HG02973 (cell line): Measurements from ENCODE around the gene SMIM13.

ENCODE experiments used
- ATAC-seq: cut with Tn5 transposase; IDR thresholded peaks from one replicate; pipeline ENCODE4 v1.9.1; 2021; ENCODE audit warnings: moderate library complexity; ENCODE audit not compliant: unreplicated experiment

SMIM13 gene

DNA sequence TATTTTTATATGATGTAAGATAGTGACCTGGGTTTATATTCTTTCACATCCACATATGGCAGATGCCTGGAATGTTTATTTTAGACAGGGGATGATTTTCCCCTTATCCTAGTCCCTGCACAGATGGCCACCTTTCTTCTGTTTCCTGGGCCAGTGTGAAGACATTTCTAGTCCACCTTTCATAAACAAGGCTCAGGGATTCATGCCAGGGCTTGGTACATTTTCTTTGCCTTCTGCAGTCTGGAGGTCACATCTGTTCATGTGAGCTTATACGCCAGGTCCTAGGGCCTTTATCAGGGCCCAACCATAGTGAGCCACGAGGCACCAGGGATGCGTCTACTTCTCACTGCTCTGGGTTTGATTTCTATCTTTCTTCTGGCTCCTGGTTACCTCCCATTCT lies 55.9 kb downstream of the SMIM13 start:
- ATAC-seq: no peak

DNA sequence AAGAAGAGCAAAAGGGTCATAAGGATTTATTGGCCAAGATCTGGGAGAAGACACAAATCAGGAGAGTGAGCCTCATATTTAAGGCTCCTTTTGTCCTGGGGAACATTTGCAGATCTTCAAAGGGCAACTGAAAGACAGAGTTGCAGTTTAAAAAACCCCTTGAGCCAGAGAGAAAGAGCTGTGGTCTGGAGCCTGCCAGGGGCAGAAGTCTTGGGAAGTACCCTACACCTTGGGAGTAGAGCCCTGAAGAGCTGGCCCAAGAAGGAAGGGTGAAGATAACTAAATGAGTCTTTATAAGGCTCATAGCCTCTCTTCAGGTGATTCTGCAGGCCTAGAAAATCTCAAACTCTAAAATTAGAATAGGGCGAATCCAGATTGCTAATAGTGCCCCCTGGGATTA lies 57.9 kb downstream of the SMIM13 start:
- ATAC-seq: no peak

- no peak for ATAC-seq
These were observed 58.9 kb downstream of the SMIM13 start for GRCh38 chr6:11152581-11152980.

DNA sequence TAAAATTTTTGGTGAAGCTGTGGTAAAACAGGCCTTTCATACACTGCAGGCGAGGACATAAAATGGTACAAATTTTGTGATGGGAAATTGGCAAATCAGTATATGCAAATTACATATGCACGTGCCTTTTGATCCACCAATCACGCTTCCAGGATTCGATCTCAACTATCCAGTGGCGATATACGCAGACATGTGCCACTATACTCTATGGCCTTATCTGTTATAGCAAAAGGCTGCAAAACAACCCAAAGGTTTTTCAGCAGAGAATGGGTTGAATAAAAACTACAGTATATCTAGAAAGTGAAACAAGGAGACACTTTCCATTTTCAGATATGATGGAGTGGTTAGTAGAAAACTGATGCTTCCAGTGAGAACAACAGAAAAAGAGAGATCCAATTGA lies 59.8 kb downstream of the SMIM13 start:
- no peak for ATAC-seq

DNA sequence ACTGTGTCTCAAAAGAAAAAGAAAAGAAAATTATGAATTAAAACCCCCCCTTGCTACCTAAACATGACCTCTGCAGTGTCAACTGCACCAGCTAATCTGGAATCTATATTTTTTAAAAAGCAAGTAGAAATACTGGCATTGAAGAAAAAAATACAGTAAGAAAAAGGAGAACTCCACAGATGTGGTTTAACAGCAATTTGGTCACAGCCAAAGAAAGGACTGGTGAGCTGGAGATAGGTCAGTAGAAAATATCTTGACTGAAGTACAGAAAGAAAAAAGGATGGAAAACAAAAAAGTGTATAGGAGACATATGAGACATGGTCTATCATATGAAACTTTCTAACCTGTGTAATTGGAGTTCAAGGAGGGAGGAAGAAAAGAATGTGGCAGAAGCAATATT lies 62.0 kb downstream of the SMIM13 start:
- no peak for ATAC-seq

DNA sequence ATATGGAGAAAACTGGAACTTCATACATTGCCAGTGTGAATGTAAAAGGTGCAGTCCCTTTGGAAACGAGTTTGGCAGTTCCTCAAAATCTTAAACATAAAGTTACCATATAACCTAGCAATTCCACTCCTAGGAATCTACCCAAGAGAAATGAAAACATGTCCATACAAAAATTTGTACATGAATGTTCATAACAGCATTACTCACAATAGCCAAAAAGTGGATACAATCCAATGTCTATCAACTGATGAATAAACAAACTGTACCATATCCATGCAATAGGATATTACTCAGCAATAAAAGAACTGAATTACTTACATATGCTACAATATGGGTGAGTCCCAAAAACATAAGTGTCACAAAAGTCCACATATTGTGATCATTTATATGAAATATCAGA lies 66.6 kb downstream of the SMIM13 start:
- no peak for ATAC-seq

DNA sequence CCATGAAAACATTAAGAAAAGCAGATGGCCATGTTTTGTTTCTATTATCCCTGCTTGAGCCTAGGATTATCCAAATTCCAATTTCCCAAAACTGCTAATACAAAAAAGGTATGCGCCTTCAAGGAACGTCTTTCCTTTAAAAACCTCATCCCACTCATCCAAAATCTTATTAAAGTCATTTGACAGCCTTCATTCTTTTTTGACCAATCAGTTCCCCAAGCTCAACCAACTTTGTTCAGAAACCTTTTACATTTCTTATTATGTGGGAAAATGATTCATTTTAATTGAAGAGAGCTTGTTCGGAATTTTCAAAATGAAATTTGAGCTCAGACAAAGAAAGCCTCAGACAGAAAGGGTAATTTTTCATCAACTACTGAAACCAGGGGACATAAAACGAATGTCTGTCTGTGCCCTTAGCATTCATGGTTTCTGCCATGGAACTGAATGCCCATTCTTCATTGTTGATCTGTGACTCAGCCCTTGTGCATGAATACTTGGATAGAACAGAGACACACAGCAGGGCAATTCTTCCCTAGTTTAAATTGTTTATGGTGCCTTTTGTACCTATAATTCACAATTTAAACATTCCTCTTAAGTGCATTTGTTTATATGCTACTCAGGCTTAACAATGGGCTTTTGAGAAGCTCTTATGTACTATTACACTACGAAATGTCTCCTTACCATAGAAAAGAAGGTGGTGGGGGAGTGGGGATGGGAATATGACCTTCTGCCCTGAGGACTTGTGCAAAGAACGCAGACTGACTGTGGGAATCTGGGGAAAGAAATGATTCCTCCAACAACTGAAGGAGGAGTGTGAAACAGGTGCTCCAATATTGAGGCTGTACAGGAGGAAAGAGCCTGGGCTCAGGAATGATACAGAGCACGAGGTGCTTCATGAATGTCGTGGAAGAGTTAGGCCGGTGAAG lies 67.7 kb downstream of the SMIM13 start:
- ATAC-seq: no peak

DNA sequence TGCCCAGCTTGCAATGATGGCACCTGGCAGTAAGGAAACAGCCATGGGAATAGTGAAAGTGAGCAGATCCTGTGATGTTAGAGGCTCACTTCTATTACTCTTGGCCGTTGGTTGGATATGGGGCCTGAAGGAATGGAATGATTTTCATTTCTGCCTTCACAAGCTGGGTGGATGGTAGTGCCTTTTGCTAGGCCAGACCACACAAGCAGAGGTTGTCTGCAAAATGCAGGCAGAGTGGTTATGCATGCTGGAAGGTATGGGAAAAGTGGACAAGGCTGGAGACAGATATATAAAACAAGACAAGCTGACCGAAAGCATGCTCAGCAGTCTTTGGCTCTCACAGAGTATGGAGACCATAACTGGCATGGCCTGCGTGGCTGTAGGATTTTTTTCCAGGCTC lies 68.6 kb downstream of the SMIM13 start:
- no peak for ATAC-seq

DNA sequence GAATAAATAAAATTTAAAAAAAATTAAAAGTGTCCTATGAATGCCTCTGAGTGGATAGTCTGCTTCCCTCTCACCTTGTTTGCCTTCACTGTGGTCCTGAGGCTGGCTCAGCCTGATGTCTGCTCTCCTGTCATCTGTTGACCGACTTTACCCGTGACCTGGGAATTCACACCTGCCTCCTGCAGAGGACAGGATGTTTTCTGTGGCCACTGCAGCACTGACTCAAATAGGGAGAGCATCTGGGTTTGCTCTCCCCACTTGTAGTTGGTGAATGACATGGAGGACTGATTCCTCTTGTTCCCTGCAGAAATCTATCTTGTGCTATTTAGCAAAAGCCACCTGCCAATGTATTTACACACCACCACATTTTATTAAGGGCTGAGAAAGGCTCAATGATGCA lies 70.3 kb downstream of the SMIM13 start:
- ATAC-seq: no peak

GRCh38 chr6:11164717-11165646 lies 71.3 kb downstream of the SMIM13 start:
- ATAC-seq: no peak

DNA sequence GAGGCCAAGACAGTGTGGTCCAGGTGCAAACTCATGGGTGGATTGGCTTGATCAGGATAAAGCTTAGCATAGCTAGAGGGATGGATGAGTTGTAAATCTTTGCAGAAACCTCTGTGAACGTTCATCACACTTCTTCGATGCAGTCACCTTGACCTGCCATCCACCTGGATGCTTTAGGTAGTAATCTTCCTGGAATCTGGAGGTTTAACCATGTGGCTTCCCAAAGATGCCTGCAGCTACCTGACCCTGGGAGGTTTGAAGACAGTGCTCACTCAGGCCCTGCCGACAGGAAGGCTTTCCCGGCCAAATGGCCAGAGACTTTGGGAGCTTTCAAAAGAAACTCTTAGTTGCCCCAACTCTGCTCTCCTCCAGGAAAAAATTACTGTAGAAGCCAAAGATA lies 73.3 kb downstream of the SMIM13 start:
- ATAC-seq: no peak

DNA sequence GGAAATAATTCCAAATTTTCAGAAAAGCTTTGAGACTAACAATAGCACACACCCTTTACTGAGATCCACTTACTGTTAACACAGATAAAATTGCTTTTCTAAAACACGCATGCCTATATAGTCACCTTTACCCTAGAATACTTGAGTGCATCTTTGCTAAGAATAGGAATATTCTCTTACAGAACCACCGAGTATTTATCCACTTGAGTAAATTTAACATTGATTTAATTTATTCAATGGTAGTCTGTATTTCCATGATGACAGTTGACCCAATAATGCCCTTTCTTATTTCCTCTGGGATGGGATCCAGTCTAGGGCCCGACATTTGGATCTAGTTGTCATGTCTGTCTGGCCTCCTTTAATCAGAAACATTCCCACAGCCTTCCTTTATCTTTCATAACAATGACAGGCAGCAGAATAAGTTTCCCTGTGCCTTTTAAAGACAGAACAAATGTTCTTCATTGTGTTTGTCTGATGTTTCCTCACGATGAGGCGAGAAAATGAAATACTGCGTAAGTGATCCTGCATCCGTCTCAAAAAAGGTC lies 74.5 kb downstream of the SMIM13 start:
- no peak for ATAC-seq

DNA sequence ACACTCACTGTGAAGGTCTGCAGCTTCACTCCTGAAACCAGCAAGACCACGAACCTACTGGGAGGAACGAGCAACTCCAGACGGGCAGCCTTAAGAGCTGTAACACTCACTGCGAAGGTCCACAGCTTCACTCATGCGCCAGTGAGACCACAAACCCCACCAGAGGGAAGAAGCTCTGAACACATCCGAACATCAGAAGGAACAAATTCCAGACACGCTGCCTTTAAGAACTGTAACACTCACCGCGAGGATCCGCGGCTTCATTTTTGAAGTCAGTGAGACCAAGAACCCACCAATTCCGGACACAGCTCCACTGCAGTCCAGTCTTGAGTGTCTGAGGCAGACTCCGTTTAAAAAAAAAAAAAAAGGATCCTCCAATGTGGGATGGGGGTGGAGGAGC lies 78.3 kb downstream of the SMIM13 start:
- ATAC-seq: no peak

DNA sequence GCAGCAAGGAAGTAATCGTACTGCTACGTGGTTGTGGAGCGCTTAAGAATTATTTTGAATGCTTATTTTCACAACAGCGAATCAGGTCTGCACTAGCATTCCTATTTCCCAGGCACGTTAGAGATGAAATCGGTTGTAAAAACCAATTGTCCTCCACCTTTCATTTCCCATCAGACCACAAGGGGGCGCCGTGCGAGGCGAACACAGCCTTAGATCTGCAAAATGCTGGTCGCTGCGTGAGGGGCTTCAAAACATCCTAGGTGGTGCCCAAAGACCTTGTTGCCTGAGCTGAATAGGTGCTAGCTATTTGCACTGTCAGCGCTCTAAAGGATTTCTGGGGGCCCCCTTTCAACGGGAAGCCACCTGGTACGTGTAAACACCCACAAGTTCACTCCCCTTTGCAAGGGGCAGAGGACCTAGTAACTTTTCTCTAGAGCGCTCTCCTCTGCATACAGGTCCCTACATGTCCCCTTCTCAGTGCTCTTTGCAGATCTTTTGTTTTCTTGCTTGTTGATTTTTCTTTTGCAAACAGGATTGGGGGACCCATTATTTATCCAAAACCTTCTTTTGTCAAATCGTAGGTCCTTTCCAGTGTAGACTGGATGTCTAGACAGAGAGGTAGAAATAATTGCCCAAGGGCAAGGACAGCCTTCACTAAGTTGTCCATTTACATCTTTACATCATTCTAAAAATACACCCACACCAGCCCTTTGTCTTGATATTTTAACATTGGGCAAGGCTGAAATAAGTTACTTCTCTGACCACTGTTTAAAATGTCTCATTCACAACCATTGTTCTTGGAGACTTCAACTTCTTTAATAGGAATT lies 79.1 kb downstream of the SMIM13 start:
- ATAC-seq: no peak

DNA sequence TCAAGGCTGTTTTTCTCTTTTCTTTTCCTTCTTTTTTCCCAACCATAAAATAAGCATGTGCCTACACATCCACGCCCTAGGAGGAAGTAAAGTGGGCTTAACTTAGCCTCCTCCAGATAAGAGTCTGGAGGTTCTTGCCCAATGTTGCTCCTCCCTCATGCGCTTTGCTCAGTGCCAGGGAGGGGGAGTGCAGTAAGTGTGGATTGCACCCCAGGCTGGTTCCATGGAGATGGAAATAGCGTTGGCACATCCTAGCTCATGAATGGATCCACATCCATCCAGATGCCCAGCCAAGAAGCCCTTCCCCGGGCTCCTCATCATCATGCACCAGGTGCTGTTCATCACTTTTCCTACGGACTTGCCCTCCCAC lies 80.6 kb downstream of the SMIM13 start:
- no peak for ATAC-seq

DNA sequence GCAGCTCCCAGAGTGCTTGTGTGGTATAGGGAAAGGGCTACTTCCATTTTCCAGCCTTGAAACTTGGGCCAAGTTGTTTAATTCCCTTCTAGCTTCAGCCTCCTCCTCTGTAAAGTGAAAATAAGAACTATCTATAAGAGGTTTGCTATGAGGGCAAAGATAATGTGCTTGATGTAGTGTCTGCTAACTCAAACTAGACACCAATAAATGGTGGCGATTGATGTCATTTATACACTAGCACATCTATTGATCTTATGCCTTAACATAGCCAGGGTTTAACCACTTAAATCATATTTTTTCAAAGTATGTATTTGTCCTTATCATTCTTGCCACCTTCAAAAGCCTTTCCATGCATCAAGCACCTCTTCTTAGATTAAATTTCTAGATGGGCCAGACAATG lies 83.6 kb downstream of the SMIM13 start:
- no peak for ATAC-seq

- no peak for ATAC-seq
These were observed 85.4 kb downstream of the SMIM13 start for GRCh38 chr6:11179088-11179418.

DNA sequence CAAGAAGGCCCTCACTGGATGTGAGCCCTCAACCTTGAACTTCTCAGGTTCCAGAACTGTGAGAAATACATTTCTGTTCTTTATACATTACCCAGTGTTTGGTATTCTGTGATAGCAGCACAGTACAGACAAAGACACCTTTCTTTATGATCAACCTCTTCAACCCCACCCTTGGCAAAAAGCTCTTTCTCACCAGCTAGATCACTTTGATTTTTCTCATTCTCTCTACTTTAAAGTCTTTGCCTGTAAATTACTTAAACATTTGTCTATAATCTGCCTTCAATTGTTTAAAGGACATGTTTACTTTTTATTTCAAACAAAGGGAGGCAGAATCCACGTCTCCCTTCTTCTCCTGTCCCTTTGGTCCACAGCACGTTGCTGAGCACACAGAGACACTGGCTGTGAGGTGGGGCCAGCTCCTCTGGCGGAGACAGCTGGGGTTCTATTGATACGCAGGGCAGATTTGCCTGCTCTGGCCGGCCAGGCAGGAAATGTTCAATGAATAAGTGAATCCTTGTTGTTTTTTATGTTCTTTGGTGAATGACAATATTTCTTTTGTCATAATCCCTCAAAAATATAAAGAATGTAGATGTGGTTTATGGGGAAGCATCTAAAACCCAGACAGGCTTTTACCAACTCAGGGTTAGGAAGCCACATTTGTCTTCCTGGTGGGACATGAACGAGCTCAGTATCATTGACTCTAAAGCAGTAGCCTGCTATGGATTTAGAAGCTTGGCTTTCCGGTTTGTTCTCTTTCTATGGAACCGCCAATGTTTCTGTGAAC lies 86.0 kb downstream of the SMIM13 start:
- no peak for ATAC-seq

DNA sequence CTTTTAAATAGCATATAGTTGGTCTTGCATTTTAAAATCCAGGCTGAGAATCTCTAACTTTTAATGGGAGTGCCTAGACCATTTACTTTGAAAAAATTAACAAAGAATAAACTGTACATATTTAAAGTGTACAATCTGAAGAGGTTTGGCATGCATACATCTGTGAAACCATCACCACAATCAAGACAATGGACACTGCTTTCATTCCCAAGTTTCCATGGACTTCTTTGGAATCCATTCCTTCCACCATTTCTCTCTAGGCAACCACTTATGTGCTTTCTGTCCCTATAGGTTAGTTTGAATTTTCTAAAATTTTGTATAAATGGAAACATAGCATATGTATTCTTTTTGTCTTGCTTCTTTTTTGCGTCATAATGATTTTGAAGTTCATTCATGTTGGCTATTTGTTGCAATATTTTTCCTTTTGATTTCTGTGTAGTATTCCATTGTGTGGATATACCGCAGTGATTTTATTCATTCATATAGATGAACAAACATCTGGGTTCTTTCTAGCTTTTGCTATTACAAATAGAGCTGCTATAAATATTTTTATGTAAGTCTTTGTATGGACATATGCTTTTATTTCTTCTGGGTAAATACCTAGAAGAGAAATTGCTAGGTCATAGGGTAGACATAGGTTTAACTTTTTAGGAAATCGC lies 88.0 kb downstream of the SMIM13 start:
- ATAC-seq: no peak
